Smooth muscle cell (in vitro differentiated cells): ENCODE measurements around the gene SMIM17. TPM values are rescaled to one million over a fixed set of nuclear protein-coding genes. Genes with fewer than 3 reads are reported as not detected.

Experiments
- DNase-seq: peaks from one replicate; lab custom pipeline; 2025; ENCODE audit not compliant: unreplicated experiment; lab: John Stamatoyannopoulos, UW
- H2AFZ ChIP-seq: fragments of 200-600 bp; sonication (generic); 2 replicates; pipeline ENCODE4 v1.6.0; 2016; ENCODE audit warnings: antibody characterized with exemption, low read depth, mild to moderate bottlenecking
- H3F3A ChIP-seq: fragments of 200-600 bp; sonication (generic); 2 replicates; pipeline ENCODE4 v1.6.0; 2017; ENCODE audit warnings: antibody characterized with exemption, low read depth
- H3K27ac ChIP-seq: fragments of 200-600 bp; sonication (generic); 2 replicates; pipeline ENCODE4 v1.5.1; 2016; ENCODE audit warnings: low read depth, mild to moderate bottlenecking
- H3K27me3 ChIP-seq: fragments of 200-600 bp; sonication (generic); 2 replicates; pipeline ENCODE4 v1.6.1; 2016; ENCODE audit warnings: low read depth, mild to moderate bottlenecking
- H3K36me3 ChIP-seq: fragments of 200-600 bp; sonication (generic); 2 replicates; pipeline ENCODE4 v1.5.1; 2016; ENCODE audit warnings: low read depth
- H3K4me1 ChIP-seq: fragments of 200-600 bp; sonication (generic); 2 replicates; pipeline ENCODE4 v1.5.1; 2016; ENCODE audit warnings: low read depth
- H3K4me2 ChIP-seq: fragments of 200-600 bp; sonication (generic); 2 replicates; pipeline ENCODE4 v1.6.0; 2016; ENCODE audit warnings: mild to moderate bottlenecking
- H3K4me3 ChIP-seq: fragments of 200-600 bp; sonication (generic); 2 replicates; pipeline ENCODE4 v1.5.1; 2016; ENCODE audit warnings: mild to moderate bottlenecking
- H3K79me2 ChIP-seq: fragments of 200-600 bp; sonication (generic); 2 replicates; pipeline ENCODE4 v1.6.0; 2016; ENCODE audit warnings: low read depth, mild to moderate bottlenecking
- H3K9ac ChIP-seq: fragments of 200-600 bp; sonication (generic); 2 replicates; pipeline ENCODE4 v1.6.0; 2016; ENCODE audit warnings: low read depth
- H3K9me3 ChIP-seq: fragments of 200-600 bp; sonication (generic); replicated peaks from 2 replicates; pipeline ENCODE4 v1.5.1; 2016; ENCODE audit warnings: low read depth
- H4K20me1 ChIP-seq: fragments of 200-600 bp; sonication (generic); 2 replicates; pipeline ENCODE4 v1.6.0; 2016; ENCODE audit warnings: low read depth
- CTCF ChIP-seq: fragments of 200-600 bp; sonication (generic); IDR thresholded peaks from 2 replicates; pipeline ENCODE4 v1.5.1; 2017; ENCODE audit warnings: borderline replicate concordance, mild to moderate bottlenecking, antibody characterized with exemption; ENCODE audit not compliant: insufficient read depth, poor library complexity, severe bottlenecking
- WGBS: methylation state at CpG from one replicate; pipeline ENCODE4 v1.1.7; 2016; ENCODE audit warnings: low lambda C conversion rate; 5-methylcytosine and 5-hydroxymethylcytosine counted together
- polyA plus RNA-seq: library from polyadenylated mRNA; unstranded; fragments of >200 nt; fragmentation: Nextera tagmentation; extraction: Ambion mirVana; gene quantifications from 2 replicates; pipeline ENCODE4 v1.2.1, GENCODE V29; 2016
- total RNA-seq: library from RNA; depleted of rRNA; stranded (reverse); fragments of >200 nt; gene quantifications from 2 replicates; pipeline ENCODE4 v1.2.3, GENCODE V29; 2014

SMIM17 gene
- total and polyA plus RNA-seq, 2 experiments from 2014 or later, result 0.63 to 0.94 TPM

GRCh38 chr19:56595548-56595899 lies 47.4 kb upstream of the SMIM17 start:
- Histone ChIP-seq H3K9me3 (no peaks in the 10 kb centered on the region), H3K9ac (peak overlapping the region; percentile 85), H3K27ac (no peak overlapping the region), H3K27me3 (no peaks in the 10 kb centered on the region), H3K4me2 (peak overlapping the region; percentile 91), H3K79me2 (peaks cover 51% of the 10 kb centered on the region), H3K36me3 (peaks cover 2% of the 10 kb centered on the region), H2AFZ (peak overlapping the region; percentile 95), H3F3A (no peaks in the 10 kb centered on the region), H3K4me1 (no peaks in the 10 kb centered on the region), H3K4me3 (peak overlapping the region; percentile 99), H4K20me1 (no peaks in the 10 kb centered on the region)
- WGBS, result 0% methylated on average over 4 of the region's 4 CpGs
- no peak for TF ChIP-seq CTCF
- DNase-seq, result no peak

- Histone ChIP-seq H3K9me3 (no peaks in the 10 kb centered on the region), H3K4me2 (peak overlapping the region; percentile 91), H3K79me2 (peaks cover 63% of the 10 kb centered on the region), H3K4me3 (no peak overlapping the region), H4K20me1 (no peaks in the 10 kb centered on the region), H3K9ac (no peak overlapping the region), H3K4me1 (no peaks in the 10 kb centered on the region), H2AFZ (no peak overlapping the region), H3K36me3 (peaks cover 13% of the 10 kb centered on the region), H3F3A (no peaks in the 10 kb centered on the region), H3K27ac (no peak overlapping the region), H3K27me3 (no peaks in the 10 kb centered on the region)
- 84% methylated on average over 4 of the region's 4 CpGs for WGBS
- DNase-seq, result no peak
- no peak for TF ChIP-seq CTCF
These were observed 46.3 kb upstream of the SMIM17 start for GRCh38 chr19:56596676-56597075.

- no peak overlapping the region for H3K27ac ChIP-seq
- H3K4me3 ChIP-seq, result no peak overlapping the region
- no peak for TF ChIP-seq CTCF
- H4K20me1 ChIP-seq, result no peaks in the 10 kb centered on the region
- peaks cover 22% of the 10 kb centered on the region for H3K36me3 ChIP-seq
- no peak overlapping the region for H3K9ac ChIP-seq
- no peak overlapping the region for H2AFZ ChIP-seq
- no peaks in the 10 kb centered on the region for H3K4me1 ChIP-seq
- no peaks in the 10 kb centered on the region for H3F3A ChIP-seq
- WGBS, result 93% methylated on average over 4 of the region's 4 CpGs
- H3K4me2 ChIP-seq, result no peak overlapping the region
- H3K9me3 ChIP-seq, result no peaks in the 10 kb centered on the region
- DNase-seq, result no peak
- H3K27me3 ChIP-seq, result no peaks in the 10 kb centered on the region
- peaks cover 73% of the 10 kb centered on the region for H3K79me2 ChIP-seq
These were observed 45.3 kb upstream of the SMIM17 start for GRCh38 chr19:56597696-56598095.

GRCh38 chr19:56601375-56601774 lies 41.6 kb upstream of the SMIM17 start:
- no peak for TF ChIP-seq CTCF
- Histone ChIP-seq H3K36me3 (peaks cover 41% of the 10 kb centered on the region), H3K9me3 (peaks cover 15% of the 10 kb centered on the region), H3K4me3 (no peak overlapping the region), H3K4me2 (no peak overlapping the region), H3K4me1 (no peaks in the 10 kb centered on the region), H3F3A (no peaks in the 10 kb centered on the region), H3K27ac (no peak overlapping the region), H3K27me3 (no peaks in the 10 kb centered on the region), H3K79me2 (peaks cover 95% of the 10 kb centered on the region), H2AFZ (no peak overlapping the region), H3K9ac (no peak overlapping the region), H4K20me1 (no peaks in the 10 kb centered on the region)
- no peak for DNase-seq
- WGBS, result 93% methylated on average over 3 of the region's 3 CpGs
